HK-2 (cell line): Measurements from ENCODE around the gene ANXA5.
"Not testable (repeated sequence)": the region's sequence is repeated elsewhere in the genome, so short reads cannot be mapped to it uniquely, and the experiment has no call there.

Experiments used
- DNase-seq: peaks from one replicate; pipeline ENCODE4 v3.0.0-alpha.2; 2018; ENCODE audit not compliant: unreplicated experiment

ANXA5 gene

DNA sequence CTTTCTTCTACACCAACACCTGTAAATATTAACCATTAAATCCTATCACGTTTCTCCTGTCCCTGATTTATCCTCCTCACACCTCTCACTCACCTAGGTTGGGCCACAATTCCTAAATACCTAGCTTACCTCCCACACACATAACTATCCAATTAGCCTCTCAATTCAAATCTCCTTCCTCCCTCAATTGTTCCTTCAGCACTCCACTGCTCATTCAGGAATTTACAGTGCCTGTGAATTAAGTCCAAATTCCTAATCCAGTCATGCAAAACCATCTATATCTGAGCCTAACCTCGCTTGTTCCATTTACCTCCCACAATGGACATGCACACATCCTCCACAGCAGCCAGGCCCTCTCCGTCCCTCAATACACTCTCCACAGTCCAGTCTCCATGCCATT, 17.5 kb downstream of the ANXA5 start:
- no peak for DNase-seq

DNA sequence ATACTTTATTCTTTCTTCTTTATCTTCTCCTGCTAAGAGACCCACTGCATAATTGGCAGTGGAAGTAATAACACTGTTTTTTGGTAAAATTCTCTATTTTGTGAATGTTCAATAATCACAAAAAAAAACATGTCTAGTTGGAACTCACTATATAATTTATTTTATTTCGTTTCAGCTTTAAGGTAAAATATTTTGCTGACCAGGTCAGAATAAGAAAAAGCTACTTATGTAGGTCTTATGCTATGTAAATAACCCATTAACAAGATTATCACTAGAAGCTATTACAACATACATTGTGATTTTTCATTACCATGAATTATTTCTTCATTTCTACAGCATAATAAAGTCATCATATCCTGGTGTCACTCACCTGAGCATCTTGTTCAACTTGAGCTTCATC, 19.3 kb downstream of the ANXA5 start:
- no peak for DNase-seq

DNA sequence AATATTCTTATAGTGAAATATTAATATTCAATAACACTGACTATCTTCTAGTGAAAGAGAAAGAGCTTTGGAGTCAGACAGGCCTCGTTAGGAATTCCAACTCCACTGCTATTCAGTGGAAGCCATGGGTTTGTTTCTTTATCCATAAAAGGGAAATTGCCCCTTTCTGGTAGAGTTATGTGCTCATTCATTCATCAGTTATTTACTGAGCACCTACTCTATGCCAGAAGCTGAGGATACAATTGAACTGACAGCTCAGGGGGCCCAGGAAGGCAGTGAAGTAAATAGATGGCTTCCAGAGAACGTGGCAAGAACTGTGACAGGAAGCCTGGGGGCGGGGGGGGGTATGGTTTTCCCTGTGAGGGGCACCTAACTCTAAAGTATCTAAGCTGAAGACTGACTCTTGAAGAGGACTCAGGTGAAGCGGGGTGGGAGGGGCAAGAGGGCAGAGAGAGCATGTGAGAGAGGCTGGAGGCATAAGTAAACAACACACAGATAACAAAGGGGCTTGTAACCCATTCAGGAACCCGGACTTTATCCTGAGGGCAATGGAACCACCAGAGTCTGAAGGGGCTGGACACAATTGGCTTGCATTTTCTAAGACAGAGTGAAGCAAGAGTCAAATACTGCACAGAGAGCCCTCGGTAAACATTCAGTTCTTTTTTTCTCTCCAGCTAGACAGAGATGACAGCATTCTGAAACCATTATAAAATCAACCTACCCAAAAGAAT, 20.3 kb downstream of the ANXA5 start:
- no peak for DNase-seq

DNA sequence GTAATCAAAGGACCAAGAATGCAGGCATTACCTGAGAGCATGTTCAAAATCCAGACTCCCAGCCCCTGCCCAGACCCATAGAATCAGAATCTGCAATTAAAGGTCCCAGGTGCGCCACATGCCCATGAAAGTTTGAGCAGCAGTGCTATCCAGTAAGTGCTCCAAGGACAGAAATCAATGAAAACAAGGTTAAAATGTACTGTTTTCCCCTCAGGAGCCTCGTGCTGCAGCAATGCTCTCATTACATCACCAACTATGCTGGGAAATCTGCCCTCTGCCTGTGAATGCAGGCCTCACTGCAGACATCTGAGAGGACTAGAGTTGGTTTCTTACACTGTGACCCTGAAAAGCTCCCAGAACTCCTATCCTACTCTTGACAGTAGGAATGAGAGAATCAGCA, 21.1 kb downstream of the ANXA5 start:
- DNase-seq = no peak

DNA sequence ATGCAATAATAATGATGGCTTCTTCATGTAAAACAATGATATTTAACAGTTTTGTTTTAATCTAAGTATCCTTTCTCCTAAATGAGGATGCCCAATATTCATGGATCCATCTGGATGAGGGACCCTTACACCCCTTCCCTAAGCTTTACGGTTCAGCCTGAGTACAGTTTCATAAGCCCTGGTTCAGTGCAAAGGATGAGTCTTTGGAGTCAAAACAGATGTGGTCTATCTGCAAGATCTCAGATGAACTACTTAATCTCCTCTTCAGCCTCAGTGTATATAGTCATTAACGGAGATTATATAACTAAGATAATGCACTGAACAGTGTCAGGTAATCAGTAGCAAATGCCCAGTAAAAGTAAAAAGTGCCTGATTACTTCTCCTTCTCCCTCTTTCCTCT, 22.1 kb downstream of the ANXA5 start:
- DNase-seq = no peak

DNA sequence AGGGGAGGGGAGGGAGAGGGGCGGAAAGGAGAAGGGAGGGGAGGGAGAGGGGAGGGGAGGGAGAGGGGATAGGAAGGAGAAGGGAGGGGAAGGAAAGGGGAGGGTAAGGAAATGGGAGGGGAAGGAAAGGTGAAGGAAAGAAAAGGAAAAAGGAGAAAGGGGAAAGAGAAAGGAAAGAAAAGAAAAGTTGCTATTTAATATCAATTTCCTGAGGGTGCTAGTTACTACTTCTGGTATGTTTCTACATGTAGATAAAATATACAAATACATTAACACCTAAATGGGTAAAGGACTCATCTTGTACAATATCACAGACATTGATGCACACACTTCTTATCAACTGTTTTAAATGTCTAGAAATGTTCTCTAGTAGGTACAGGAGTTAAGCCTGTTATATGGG, 22.6 kb downstream of the ANXA5 start:
- DNase-seq = no peak

DNA sequence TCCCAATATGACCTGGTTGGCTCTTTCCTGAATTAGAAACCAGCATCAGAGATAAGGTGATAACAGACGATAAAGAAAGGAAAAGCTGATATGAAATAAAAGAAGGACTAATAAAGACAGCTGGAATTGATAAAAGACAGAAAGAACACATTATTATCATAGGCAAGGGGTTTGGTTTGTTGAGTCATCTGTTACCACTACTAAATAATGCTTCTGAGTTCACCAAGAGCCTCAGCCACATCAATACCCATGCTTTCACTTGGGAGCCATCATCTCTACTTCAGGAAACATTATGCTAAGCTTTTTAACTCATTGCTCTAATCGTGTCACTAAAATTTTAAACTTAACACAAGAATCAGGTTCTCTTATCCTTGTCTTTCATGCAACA, 27.6 kb downstream of the ANXA5 start:
- no peak for DNase-seq

DNA sequence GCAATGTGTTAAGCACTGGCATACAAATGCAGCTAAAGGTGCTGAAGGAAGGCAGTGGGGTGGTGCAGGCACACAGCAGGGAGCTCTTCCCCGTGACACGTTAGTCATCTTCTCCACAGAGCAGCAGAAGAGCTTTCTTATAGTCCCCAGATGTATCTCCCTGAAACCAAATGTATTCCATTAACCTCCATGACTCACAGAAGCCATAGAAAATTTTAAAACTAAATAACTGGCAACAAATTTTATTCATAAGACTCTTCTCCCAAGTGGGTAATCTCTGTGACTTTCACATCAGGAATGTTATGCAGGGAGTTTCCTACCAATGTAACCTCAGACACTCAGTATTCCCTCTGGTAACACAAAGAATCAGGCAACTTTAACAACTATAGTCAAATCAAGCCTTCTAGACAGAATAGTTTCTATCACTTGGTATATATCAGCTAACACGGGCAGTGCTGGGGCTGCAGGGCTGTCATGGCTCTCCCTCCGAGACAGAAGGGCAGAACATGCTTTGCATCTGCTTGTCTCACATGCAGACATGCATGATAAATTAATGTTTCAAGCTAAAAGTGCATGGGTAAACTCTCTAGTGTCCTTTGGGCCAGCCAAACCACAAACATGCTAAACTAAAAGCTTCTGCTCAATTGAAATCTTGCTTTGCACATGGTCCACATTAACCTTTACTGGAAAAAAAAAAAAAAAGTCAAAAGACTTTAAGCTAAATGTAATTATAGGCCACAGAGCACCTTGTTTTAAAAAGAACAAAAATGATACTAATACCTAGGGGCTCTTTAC, 28.2 kb downstream of the ANXA5 start:
- peak; percentile 47 for DNase-seq

DNA sequence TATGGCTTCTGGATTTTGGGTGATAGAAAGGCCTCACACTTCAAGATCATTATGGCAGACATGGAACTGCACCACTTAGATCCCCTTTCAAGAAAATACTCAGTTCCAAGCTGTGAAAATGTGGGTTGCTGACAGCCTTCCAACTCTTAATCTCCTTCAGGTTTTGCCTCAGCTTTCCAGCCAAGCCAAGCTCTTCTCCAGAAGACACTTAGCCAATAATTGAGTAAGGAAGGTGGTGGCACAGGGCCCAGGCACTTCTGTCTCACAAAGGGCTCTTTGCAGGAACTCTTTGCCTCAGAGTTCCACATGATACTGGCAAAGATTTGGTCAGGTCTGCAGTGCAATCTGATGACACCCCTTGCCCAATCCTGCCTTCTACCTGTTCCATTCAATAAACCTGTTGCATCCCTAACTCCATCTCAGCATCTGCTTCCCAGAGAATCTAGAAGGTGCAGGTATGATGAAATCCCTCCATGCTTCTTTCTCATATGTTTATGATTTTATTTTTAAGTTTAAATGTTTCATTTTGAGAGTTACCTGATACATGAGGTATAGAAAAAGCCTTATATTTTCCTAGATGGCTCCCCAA, 30.6 kb downstream of the ANXA5 start:
- no peak for DNase-seq

DNA sequence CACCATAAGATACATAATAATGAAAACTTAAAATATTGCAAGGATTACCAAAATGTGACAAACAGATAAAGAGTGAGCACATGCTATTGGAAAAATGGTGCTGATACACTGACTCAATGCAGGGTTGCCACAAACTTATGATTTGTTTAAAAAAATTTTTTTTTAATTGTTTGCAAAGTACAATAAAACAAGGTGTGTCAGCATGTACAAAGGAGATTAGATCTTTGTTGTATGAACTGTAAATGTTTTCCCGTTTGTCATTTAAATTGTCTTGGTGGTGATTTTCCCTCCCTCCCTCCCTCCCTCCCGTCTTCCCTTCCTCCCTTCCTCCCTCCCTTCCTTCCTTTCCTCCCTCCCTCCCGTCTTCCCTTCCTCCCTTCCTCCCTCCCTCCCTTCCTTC, 31.4 kb downstream of the ANXA5 start:
- DNase-seq = no peak

DNA sequence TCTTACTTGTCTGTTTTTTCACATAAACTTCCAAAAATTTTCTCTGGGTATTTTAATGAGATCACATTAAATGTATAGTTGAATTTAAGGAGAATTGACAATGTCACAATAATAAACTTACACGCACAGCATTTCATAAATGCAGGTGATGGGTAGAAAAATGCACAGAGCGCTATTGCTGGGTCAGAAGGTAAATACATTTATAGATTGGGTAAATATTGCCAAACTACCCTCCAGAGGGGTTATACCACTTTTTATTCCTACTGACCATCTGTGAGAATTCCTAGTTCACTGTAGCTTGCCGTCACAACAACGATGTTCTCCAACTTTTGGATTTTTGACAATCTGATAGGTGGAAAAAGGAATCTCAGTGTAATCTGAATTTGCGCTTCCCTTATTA, 34.6 kb downstream of the ANXA5 start:
- DNase-seq = no peak

DNA sequence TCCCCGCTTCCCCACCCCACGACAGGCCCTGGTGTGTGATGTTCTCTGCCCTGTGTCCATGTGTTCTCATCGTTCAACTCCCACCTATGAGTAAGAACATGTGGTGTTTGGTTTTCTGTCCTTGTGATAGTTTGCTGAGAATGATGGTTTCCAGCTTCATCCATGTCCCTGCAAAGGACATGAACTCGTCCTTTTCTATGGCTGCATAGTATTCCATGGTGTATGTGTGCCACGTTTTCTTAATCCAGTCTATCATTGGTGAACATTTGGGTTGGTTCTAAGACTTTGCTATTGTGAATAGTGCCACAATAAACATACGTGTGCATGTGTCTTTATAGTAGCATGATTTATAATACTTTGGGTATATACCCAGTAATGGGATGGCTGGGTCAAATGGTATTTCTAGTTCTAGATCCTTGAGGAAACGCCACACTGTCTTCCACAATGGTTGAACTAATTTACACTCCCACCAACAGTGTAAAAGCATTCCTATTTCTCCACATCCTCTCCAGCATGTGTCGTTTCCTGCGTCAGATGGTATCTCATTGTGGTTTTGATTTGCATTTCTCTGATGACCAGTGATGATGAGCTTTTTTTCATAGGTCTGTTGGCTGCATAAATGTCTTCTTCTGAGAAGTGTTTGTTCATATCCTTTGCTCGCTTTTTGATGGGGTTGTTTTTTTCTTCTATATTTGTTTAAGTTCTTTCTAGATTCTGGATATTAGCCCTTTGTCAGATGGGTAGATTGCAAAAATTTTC, 36.4 kb downstream of the ANXA5 start:
- DNase-seq = not testable (repeated sequence)

DNA sequence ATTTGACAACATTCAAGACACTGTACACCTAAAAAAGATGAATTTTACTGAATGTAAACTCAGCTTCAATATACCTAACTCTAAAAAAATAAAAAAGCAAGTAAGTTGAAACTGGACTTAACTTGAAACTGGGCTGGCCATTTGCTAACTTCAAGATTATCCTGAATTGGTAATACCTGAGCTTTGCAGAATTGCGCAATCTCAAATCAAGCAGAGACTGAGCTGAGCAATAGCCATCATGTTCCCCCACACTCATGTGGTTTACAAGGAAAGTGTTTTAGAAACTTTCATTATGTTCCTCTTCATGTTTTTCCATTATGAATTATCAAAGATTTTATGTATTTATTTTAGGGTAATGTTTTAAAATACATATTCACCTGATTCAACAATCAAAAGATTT, 38.7 kb downstream of the ANXA5 start:
- DNase-seq = no peak

DNA sequence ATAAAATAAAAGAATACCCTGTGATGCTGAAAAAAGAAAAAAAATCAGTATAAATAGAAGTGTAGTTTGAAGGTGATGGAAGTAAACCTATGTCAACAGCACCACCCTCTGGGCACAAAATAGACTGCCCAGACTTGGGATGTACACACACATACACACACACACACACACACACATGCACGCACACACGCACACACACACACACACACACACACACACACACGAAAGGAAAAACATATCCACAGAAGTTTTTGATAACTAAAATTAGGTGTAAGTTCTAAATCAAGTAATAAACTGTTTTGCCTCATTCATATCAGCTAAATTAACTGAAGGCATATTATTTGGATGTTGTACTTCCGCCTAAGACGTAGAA, 40.5 kb downstream of the ANXA5 start:
- DNase-seq = peak; percentile 45

DNA sequence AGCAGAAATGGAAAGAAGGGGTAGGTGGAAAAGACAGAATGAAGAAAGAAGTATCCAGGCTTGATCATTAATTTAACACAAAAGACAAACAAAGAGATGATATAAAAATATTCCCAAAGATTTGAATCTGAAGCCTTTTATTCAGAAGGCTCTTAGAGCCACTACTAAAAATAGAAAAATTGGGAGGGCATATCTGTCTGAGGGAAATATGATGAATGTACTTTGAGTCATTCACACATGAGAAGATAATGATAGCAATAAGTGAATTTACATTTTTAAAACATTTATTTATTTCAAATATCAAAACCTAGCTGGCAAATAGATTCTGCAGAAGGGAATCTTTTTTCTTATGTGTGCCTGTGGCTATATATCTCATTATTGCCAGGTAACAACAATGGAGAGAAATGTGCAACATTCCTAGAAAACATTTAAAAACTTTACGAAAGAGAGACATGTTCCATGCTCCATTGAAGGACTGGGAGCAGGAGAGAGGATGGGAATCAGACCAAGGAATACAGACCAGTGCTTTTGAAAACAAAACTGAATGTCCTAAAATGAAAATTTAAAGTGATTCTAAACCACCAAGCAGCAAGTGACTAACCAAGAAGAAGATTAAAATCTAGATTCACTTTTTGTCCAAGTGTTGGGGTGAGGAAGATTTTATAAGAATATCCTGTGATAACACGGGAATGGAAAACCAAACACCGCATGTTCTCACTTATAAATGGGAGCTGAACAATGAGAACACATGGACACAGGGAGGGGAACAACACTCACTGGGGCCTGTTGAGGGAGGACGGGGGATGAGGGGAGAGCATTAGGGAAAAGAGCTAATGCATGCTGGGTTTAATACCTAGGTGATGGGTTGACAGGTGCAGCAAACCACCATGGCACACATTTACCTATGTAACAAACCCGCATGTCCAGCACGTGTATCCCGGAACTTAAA, 41.2 kb downstream of the ANXA5 start:
- no peak for DNase-seq

DNA sequence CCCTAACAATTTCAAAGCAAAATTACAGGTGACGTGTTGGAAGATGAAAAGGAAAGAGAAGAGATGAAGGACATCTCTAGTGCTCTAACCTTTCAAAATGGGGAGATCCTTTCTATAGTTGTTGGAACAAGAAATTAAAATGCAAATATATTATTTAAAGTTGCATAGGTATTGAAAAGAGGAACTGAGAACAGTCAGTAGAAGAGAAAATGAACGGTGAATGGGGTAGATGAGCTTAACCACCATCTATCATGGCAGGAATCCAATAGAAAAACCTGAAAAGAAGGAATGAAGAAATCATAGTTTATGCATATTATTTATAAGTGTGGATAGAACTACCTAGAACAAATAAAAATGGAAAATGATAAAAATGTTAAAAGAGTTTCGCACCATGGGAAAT, 42.0 kb downstream of the ANXA5 start:
- no peak for DNase-seq

DNA sequence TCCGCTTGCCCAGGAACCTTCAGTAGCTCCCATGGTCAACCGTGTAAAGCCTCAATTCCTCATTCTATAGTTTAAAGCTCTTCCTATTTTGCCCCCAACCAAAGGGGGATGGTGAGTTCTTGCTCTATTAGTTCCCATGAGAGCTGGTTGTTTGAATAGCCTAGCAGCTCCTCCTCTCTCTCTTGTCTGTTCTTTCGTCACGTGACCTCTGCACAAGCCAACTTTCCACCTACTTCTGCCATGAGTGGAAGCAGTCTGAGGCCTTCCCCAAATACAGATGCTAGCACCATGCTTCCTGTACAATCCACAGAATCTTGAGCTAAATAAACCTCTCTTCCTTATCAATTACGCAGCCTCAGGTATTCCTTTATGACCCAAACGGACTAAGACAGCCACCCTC, 42.8 kb downstream of the ANXA5 start:
- DNase-seq = no peak

DNA sequence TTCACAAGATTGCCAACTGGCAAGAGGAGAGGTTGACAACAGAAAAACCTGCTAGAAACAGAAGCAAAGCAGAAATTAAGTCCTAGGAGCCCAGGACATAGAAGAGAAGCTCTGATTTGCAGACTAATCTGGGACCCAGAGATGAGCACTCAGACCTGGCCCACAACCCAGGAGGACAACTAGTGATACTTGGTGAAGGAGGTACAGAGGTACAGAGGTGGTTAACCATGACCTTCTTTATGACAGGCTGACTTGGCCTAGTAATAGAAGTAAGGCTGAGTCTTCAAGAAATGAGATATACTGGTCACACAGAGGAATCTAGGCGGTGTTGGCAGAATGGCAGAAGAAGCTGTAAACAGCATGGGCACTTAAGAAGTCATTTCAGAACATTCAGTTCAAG, 43.6 kb downstream of the ANXA5 start:
- no peak for DNase-seq

DNA sequence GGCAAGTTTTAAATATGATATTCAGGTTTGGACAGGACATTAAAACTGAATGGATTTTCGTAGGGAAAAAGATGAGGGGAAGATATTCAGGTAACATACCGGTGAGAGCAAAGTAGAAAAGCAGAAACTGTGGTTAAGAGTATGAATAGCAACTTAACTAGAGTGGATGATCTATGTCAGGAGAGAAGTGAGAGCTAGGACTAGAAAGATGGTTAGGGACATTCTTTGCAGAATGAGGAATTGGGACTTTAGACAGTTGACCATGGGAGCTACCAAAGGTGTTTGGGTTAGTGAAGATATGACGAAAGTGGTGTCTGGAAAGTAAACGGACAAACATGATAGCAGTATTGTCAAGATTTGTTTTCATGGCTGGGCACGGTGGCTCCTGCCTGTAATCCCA, 45.2 kb downstream of the ANXA5 start:
- DNase-seq = no peak

DNA sequence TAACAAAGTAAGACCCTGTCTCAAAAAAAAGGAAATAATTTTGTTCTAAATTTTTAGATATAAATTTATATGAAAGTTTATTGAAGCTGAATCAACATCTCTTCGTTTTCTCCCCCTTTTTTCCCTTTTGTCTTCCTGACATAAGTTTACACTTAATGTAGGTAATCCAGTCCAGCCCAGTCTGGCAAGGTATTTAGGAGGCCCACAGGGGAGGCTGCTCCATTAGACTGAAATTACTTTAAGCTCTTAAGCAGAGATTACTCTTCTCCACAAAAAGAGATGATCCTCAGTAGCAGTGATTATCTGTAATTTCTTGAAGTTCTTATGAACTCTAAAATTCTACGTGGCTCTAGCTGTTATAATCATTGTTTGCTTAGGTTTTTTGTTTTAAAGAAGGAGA, 46.0 kb downstream of the ANXA5 start:
- no peak for DNase-seq

DNA sequence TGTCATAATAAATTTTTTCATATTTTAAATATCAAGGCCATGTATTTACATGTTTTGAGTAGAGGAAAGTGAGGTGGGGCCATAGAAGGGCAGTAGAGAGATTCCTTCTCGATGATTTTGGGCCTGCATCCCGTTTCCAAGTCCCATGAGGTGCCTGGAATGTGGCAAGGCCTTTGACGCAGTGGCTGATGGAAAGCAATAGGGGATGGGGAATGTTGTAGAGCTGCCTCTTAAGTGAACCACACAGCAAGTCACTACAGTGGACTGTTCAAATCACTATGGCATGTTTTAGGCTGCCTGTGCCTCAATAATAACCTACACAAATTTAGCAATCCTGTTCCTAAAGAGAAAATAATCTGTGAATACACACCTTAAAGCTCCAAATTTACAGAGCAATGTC, 48.3 kb downstream of the ANXA5 start:
- DNase-seq = no peak
